ENCODE results near the gene GLTP.

GLTP gene

GRCh38 chr12:109876406-109876805 is 3.9 kb downstream of the GLTP start:
- peaks cover 37% of the 10 kb centered on the region for H3K4me1 Mint-ChIP-seq
- H3K27ac Mint-ChIP-seq, result no peak overlapping the region
- H3K9me3 Mint-ChIP-seq, result no peaks in the 10 kb centered on the region
- no peak for TF ChIP-seq CTCF (IDR thresholded peaks at IDR 0.05; ENCODE audit: unreplicated experiment in 3 of 3)
- peak overlapping the region in 1 of 3 experiments; percentile 12 for H3K4me3 Mint-ChIP-seq
- H3K27me3 Mint-ChIP-seq (ENCODE audit: low read depth), result peaks cover 9% of the 10 kb centered on the region
- peaks cover 5% of the 10 kb centered on the region for H3K36me3 Mint-ChIP-seq (ENCODE audit: low read depth)

- Mint-ChIP-seq H3K27me3 (ENCODE audit: low read depth) (peaks cover 4% of the 10 kb centered on the region), H3K36me3 (ENCODE audit: low read depth) (peaks cover 5% of the 10 kb centered on the region), H3K9me3 (no peaks in the 10 kb centered on the region), H3K4me1 (peaks cover 30% of the 10 kb centered on the region), H3K4me3 (no peak overlapping the region), H3K27ac (peak overlapping the region in 1 of 3 experiments; percentile 28)
- TF ChIP-seq CTCF (IDR thresholded peaks at IDR 0.05; ENCODE audit: unreplicated experiment in 3 of 3), result no peak
Observed at GRCh38 chr12:109875572-109876131, 4.7 kb downstream of the GLTP start.

- no peak for TF ChIP-seq CTCF (IDR thresholded peaks at IDR 0.05; ENCODE audit: unreplicated experiment in 3 of 3)
- peaks cover 5% of the 10 kb centered on the region for H3K36me3 Mint-ChIP-seq (ENCODE audit: low read depth)
- H3K4me3 Mint-ChIP-seq, result no peak overlapping the region
- H3K27me3 Mint-ChIP-seq (ENCODE audit: low read depth), result no peaks in the 10 kb centered on the region
- peaks cover 18% of the 10 kb centered on the region for H3K4me1 Mint-ChIP-seq
- H3K27ac Mint-ChIP-seq, result no peak overlapping the region
- no peaks in the 10 kb centered on the region for H3K9me3 Mint-ChIP-seq
Observed at GRCh38 chr12:109873653-109874052, 6.7 kb downstream of the GLTP start.

GRCh38 chr12:109871668-109872314 is 8.6 kb downstream of the GLTP start:
- no peaks in the 10 kb centered on the region for H3K9me3 Mint-ChIP-seq
- TF ChIP-seq CTCF (IDR thresholded peaks at IDR 0.05; ENCODE audit: unreplicated experiment in 3 of 3), result no peak
- H3K27ac Mint-ChIP-seq, result no peak overlapping the region
- H3K36me3 Mint-ChIP-seq (ENCODE audit: low read depth), result peaks cover 5% of the 10 kb centered on the region
- no peaks in the 10 kb centered on the region for H3K27me3 Mint-ChIP-seq (ENCODE audit: low read depth)
- H3K4me1 Mint-ChIP-seq, result peaks cover 7% of the 10 kb centered on the region
- no peak overlapping the region for H3K4me3 Mint-ChIP-seq

GRCh38 chr12:109870648-109871047 is 9.7 kb downstream of the GLTP start:
- Mint-ChIP-seq H3K27me3 (ENCODE audit: low read depth) (no peaks in the 10 kb centered on the region), H3K36me3 (ENCODE audit: low read depth) (peaks cover 5% of the 10 kb centered on the region), H3K9me3 (no peaks in the 10 kb centered on the region), H3K4me1 (peaks cover 4% of the 10 kb centered on the region), H3K4me3 (no peak overlapping the region), H3K27ac (peak overlapping the region in 1 of 3 experiments; percentile 39)
- no peak for TF ChIP-seq CTCF (IDR thresholded peaks at IDR 0.05; ENCODE audit: unreplicated experiment in 3 of 3)

Data from nephron (organoid).